Measurements from ENCODE around the gene CHL1. TPM values are rescaled to one million over a fixed set of nuclear protein-coding genes. Genes with fewer than 3 reads are reported as not detected.

The CHL1 gene
- total RNA-seq, 2 donors from 2014 or later = 3.0 to 10.6 TPM

GRCh38 chr3:274927-275326 lies 78.4 kb downstream of the CHL1 start:
- Histone ChIP-seq H3K27me3 (no peaks in the 10 kb centered on the region), H3K36me3 (replicated peaks in 1 of 2; ENCODE audit: insufficient read depth in 1 of 2, low read depth in 2 of 2) (no peaks in the 10 kb centered on the region), H3K4me3 (no peak overlapping the region), H3K9me3 (no peaks in the 10 kb centered on the region), H3K27ac (no peak overlapping the region), H3K4me1 (peaks cover 9% of the 10 kb centered on the region)
- intact Hi-C loops (cut with DNase I) = no loop called here
- ATAC-seq = no peak
- DNase-seq = no peak
- 46 to 58% methylated on average over 2 of the region's 2 CpGs for WGBS, 2 donors
- TF ChIP-seq CTCF (IDR thresholded peaks at IDR 0.05) (no peak), POLR2A (IDR thresholded peaks at IDR 0.05) (no peak)

- Histone ChIP-seq H3K36me3 (replicated peaks in 1 of 2; ENCODE audit: insufficient read depth in 1 of 2, low read depth in 2 of 2) (no peaks in the 10 kb centered on the region), H3K4me1 (peaks cover 5% of the 10 kb centered on the region), H3K4me3 (no peak overlapping the region), H3K27me3 (no peaks in the 10 kb centered on the region), H3K9me3 (no peaks in the 10 kb centered on the region), H3K27ac (no peak overlapping the region)
- DNase-seq (no peak), ATAC-seq (no peak)
- TF ChIP-seq POLR2A (IDR thresholded peaks at IDR 0.05) = no peak
- no peak for TF ChIP-seq CTCF (IDR thresholded peaks at IDR 0.05)
- intact Hi-C loops (cut with DNase I) = no loop called here
- WGBS, 2 donors = 56 to 78% methylated on average over 1 of the region's 1 CpG
Measured at GRCh38 chr3:277873-278272, 81.3 kb downstream of the CHL1 start.

GRCh38 chr3:278300-279064 lies 81.9 kb downstream of the CHL1 start:
- ATAC-seq = no peak
- no peak for DNase-seq
- no peaks in the 10 kb centered on the region for H3K9me3 ChIP-seq
- H3K27me3 ChIP-seq = no peaks in the 10 kb centered on the region
- H3K4me1 ChIP-seq = no peaks in the 10 kb centered on the region
- H3K4me3 ChIP-seq = no peak overlapping the region
- intact Hi-C loops (cut with DNase I) = no loop called here
- WGBS, 2 donors = 70 to 71% methylated on average over 12 of the region's 12 CpGs
- TF ChIP-seq CTCF (IDR thresholded peaks at IDR 0.05) (no peak), POLR2A (IDR thresholded peaks at IDR 0.05) (no peak)
- no peaks in the 10 kb centered on the region for H3K36me3 ChIP-seq (replicated peaks in 1 of 2; ENCODE audit: insufficient read depth in 1 of 2, low read depth in 2 of 2)
- H3K27ac ChIP-seq = no peak overlapping the region

GRCh38 chr3:279325-279724 lies 82.8 kb downstream of the CHL1 start:
- H3K4me1 ChIP-seq = no peaks in the 10 kb centered on the region
- H3K36me3 ChIP-seq (replicated peaks in 1 of 2; ENCODE audit: insufficient read depth in 1 of 2, low read depth in 2 of 2) = no peaks in the 10 kb centered on the region
- no peak overlapping the region for H3K27ac ChIP-seq
- TF ChIP-seq POLR2A (IDR thresholded peaks at IDR 0.05) (no peak), CTCF (IDR thresholded peaks at IDR 0.05) (no peak)
- H3K27me3 ChIP-seq = no peaks in the 10 kb centered on the region
- DNase-seq (no peak), ATAC-seq (no peak)
- intact Hi-C loops (cut with DNase I) = no loop called here
- H3K9me3 ChIP-seq = no peaks in the 10 kb centered on the region
- H3K4me3 ChIP-seq = no peak overlapping the region
- WGBS, 2 donors = 43 to 45% methylated on average over 1 of the region's 1 CpG

GRCh38 chr3:280681-281080 lies 84.1 kb downstream of the CHL1 start:
- Histone ChIP-seq H3K9me3 (no peaks in the 10 kb centered on the region), H3K27me3 (no peaks in the 10 kb centered on the region), H3K36me3 (replicated peaks in 1 of 2; ENCODE audit: insufficient read depth in 1 of 2, low read depth in 2 of 2) (no peaks in the 10 kb centered on the region), H3K4me3 (no peak overlapping the region), H3K27ac (no peak overlapping the region), H3K4me1 (no peaks in the 10 kb centered on the region)
- no peak for DNase-seq
- no peak for TF ChIP-seq POLR2A (IDR thresholded peaks at IDR 0.05)
- no peak for TF ChIP-seq CTCF (IDR thresholded peaks at IDR 0.05)
- intact Hi-C loops (cut with DNase I) = no loop called here
- 26 to 50% methylated on average over 2 of the region's 2 CpGs for WGBS, 2 donors
- ATAC-seq = no peak

Data from body of pancreas (tissue), 4 donors.